ENCODE results near the gene MTA1.

MTA1 gene

DNA sequence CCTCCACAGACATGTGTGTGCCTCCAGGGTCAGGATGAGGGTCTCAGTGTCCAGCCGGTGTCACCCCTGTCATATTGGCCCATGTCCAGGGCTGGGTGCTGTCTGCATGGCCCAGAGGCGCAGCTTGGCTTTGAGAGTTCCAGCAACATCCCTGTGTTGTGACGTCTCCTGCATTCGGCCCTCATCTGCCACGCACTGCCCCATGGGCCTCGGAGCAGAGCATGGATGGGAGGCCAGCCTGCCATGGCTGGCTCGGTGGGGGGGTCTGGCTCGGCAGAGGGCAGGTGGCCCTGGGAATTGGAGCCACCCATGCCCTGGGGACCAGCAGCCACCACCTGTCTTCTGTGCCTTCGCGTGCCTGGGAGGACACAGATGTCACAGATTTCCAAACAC, 32.1 kb upstream of the MTA1 start:
- DNase-seq (ENCODE audit: low spot score) = no peak

DNA sequence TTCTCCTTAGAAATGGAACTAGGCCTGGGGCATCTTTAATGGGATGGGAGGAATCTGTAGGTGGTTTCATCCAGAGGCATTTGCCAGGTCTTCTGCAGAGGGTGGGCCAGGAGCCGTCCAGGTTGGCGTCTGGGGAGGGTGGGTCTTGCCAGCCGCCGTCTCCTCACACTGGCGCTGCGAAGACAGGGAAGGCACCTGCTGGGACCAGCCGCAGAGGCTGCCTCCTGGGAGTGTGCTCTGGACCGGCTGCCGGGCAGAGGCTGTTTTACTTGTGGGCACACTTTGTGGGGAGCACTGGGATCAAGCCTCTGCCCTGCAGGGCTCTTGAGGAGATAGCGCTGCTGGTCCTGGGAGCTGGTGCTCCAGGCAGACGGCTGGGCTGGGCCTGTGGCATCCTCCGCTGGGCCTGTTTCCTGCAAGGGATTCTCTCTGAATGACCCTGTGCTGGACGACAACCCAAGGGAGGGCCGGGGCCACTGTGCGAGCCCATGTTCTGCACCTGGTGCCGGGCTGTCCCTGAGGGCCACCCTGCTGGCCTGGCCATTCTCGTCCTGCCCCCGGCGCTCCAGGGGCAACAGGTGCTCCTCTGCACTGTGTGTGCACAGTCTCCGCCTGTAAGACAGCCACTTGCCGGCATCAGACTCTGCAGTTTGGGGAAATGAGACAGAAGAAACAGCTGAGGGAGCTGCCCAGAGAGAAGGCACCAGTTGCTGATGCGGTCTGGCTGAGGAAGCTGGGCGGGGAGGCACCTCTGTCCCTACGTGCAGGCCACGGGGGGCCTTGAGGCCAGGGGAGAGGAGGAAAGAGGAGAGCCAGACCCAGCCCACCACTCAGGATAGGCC, 31.3 kb upstream of the MTA1 start:
- no peak for DNase-seq (ENCODE audit: low spot score)

DNA sequence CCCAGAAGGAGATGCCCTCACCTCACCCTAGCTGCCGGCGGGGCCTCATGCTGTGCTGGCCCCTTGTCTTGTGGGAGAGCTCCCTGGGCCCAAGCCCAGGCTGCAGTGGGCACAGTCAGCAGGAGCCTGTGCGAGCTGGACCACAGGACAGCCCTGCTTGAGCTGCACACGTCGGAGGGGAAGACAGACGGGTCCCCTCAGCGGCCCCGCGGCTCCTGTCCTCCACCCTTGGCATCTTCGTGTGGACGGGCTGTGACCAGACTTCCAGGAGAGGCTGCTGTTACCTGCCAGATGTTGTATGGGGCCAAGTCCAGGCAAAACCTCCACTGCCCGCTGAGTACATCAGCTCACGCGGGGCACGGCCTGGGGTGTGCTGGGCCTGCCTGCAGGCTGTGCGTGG, 30.7 kb upstream of the MTA1 start:
- no peak for DNase-seq (ENCODE audit: low spot score)

- no peak for DNase-seq (ENCODE audit: low spot score)
These were observed 30.1 kb upstream of the MTA1 start for GRCh38 chr14:105389534-105389933.

DNA sequence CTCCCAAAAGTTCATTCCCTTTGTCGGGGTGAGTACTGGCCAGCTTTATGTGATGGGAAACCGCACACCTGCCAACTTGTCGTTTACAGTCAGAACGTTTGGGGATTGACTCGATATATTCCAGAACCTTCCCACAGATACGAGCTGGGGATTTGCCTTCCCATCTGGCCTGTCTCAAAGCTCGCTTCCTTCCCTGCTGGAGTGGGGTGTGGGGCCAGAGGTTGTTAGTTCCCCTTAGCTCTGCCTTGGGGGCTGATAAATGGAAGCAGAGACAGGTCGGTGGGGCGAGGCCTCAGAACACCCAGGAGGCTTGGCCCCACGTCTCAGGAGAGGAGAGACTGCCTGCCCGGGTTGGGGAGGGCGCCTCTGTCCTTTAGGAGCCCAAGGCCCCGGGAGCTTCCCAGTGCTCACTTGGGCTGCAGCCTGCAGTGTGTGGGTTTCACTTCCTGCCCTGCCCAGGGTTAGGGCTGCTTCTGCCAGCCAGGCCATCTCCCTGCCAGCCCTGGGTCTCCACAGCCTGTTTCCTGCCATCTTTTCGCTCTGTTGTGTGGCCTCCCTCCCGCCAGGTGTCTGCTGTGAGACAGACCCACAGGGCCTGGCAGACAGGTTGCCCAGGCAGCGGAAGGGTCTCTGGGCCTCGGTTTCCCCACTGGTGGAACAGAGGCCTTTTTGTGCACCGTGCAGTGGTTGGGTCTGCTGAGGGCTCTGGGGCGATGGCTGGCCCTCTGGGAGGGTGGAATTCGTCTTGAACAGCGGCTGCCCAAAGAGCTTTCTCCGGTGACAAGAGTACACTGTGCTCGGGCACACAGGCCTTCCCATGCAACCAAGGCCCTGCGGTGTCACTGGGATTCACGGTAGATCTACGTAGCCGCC, 29.4 kb upstream of the MTA1 start:
- DNase-seq (ENCODE audit: low spot score) = no peak

DNA sequence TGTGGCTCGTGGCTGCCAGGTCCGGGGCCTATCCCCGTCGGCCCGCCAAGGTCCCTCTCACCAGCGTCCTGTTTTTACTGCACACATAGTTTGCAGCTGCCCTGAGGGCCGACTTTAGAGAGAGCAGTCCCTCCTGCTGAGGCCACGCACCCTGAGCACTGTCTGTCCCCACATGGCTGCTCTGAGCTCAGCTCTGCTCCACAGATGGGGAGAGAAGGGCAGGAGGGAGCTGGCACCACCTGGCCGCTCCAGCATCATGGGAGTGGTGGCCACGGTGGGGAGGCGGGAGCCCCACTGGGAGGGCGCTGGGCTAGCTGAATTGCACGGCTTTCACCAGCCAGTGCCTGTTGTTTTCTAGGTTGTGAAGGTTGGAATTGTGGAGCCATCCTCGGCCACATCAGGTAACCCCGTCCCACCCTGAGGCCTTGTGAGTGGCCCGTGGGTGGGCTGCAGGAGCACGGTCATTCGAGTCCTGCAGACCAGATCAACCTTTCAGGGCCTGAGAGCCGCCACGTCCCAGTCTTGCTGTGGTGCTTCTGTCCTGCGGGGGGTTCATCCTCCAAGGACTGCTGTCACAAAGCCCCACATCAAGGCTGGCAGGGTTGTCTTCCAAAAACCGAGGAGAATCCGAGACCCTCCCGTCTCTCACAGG, 28.7 kb upstream of the MTA1 start:
- no peak for DNase-seq (ENCODE audit: low spot score)

- DNase-seq (ENCODE audit: low spot score) = no peak
These were observed 28.1 kb upstream of the MTA1 start for GRCh38 chr14:105391541-105391940.

- no peak for DNase-seq (ENCODE audit: low spot score)
These were observed 27.2 kb upstream of the MTA1 start for GRCh38 chr14:105392131-105393090.

DNA sequence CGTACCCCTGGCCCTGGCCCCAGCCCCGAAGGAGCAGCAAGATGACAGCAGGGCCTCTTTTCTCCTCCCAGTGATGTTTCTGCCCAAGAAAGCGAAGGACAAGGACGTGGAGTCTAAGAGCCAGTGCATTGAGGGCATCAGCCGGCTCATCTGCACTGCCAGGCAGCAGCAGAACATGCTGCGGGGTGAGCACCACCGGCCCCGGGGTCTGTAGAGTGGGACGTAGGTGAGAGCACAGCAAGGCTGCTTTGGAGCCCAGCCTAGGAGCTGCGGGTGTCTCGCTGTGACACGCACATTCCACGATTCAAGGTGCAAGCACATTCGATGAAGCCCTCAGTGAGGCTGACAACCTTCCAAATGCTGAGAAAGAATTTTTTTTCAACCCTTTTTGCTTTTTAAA, 26.5 kb upstream of the MTA1 start:
- DNase-seq (ENCODE audit: low spot score) = no peak

DNA sequence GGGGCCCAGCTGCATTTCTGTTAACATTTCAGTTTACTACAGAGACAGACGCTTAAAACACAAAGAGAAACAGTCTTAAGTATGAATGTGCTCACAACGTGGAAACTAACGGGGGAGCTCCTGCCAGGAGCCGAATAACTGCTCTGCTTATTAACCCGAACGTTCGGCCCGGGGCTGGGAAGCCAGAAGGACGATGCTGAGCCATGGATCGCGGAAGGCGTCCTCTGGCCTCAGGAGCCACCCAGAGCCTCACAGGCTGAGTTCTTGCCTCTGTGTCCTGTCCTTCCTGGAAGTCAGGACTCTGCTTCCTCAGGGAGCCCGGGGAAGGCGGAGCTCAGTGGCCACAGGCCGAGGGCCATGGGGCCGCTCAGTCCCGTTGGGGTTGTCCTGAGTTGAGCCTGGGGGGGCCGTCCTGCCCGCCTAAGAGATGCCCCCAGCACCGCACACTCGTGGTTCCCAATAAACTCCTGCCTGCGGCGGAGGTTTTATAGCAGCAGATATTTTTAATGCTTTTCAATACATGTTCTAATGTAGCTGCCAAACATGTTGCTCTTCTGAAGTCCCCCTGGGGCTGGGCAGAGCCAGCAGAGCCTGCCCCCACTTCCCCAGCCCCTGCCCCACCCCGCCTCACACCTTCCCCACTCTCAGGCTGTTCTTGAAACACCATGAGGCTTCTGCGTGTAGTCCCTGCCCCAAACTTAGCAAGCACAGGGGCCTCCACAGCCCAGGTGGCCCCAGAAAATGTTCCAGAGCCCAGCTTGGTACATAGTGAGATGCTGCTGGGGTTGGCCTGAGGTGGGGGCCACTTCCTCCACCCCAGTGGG, 24.7 kb upstream of the MTA1 start:
- DNase-seq (ENCODE audit: low spot score) = no peak

DNA sequence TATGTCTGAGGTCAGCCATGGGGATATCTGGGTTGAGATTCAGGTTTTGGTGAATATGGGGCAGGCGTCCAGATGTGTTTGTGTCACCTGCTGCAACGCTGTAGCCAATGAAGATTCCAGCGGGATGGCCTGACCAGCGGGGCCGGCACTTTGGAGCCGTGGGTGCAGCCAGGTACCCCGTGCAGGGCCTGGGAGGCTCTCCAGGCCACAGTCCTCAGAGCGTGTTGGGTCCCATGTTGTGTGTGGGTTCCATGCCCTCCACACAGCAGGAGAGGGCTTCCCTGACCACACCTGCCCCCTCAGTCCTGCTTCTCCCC, 24.1 kb upstream of the MTA1 start:
- no peak for DNase-seq (ENCODE audit: low spot score)

GRCh38 chr14:105397350-105397931, 22.2 kb upstream of the MTA1 start:
- no peak for DNase-seq (ENCODE audit: low spot score)

DNA sequence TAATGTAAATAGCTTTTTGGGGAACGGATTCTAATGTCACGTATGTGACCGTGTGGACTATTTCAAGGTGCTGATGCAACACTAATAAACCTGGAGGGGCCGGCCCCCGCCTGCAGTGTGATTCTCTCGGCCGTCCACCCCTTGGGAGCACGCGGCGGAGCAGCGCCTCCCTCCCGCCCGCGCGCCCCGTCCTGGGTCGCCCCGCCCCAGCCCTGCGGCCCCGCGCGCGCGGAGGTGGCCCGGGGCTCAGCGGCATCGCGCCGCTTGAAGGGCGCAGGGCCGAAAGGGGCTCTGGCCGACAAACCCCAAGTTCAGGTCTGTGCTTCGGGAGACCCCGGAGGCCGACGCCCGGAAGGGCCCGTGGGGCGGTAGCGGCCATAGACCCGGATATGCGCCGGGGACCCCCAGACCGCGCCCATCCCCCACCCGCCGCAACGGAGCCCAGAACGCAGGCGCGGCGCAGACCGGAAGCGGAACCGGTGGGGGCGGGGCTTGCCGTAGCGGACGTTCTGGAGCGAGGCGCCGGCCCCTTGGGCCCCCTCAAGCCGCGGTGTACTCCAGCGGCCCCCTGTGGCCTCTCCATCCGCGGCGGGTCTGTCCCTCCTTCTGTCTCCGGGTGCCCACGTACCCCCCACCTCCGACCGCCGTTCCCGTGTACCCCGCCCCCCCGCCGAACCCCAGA, 21.4 kb upstream of the MTA1 start, which contains the start of gene TEX22:
TEX22 (plus strand) TSS at position 495 of the 682 bp plus-strand sequence. CDS start 803 bp downstream, outside the sequence.
- peak; percentile 97 for DNase-seq (ENCODE audit: low spot score)

DNA sequence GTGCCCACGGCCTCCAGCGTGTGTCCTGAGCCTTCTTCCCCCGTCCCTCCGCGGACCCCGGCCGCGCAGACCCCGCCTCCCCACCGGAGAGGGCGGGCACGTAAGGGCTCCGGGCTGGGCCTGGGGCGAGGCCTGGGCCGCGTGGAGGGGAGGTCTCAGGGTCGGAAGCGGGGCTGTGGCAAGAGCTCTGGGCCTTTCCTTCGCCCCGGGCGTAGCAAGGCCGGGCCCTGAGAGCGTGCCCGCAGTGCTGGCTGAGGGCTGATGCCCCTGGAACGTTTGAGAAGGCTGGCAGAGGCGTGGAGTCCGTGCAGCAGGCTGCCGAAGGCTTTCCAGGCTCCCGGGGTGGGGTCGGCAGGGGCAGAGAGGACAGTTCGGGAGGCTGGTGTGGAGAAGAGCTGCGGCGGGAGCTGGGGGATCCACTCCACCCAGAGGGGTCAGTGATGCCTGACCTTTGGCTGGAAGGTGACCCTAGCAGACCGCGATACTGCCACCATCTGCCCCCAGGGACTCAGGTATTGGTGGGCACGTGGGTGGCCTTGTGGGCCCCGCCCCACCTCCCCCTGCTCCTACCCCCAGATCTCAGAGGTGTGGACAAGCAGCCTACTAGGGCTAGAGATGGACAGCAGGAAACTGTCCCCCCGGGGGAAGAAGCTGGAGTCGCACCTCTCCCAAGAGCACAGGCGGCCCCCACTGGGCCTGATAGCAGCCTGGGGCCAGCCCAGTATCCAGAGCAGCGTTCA, 20.7 kb upstream of the MTA1 start:
- no peak for DNase-seq (ENCODE audit: low spot score)

DNA sequence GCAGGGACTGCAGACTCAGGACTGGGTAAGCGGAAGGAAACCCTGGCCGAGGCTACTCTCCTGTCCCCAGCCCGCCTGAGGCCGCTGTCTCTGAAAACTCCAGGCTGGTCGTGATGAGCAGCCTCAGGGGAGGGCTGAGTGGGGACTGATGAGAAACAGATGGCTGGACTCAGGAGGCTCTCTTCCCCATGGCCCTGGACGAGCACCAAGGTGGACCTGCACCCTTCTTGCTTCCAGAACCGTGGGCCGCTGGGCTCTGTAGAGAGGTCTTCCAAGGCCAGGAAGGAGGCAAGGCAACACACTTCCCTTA, 20.2 kb upstream of the MTA1 start:
- no peak for DNase-seq (ENCODE audit: low spot score)

DNA sequence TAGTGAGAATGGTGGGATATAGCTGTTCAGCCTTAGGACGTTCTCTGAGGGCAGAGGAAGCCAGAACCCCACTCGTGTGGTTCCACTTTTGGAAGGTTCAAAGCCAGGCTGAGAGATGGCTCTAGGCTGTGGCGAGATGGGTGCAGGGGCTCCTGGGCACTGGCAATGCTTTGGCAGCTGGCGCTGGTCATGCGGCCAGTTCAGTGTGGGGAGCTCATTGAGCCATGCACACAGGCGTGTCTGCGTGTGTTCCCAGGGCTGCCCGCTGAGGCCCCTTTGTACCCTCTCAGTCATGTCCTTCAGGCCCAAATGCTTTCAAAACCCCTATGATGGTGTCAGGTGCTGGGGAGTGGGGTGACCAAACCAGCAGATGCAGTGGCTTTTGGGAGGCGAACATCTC, 19.6 kb upstream of the MTA1 start:
- DNase-seq (ENCODE audit: low spot score) = no peak

- DNase-seq (ENCODE audit: low spot score) = no peak
These were observed 17.9 kb upstream of the MTA1 start for GRCh38 chr14:105401699-105402098.

- no peak for DNase-seq (ENCODE audit: low spot score)
These were observed 11.0 kb upstream of the MTA1 start for GRCh38 chr14:105408592-105408991.

DNA sequence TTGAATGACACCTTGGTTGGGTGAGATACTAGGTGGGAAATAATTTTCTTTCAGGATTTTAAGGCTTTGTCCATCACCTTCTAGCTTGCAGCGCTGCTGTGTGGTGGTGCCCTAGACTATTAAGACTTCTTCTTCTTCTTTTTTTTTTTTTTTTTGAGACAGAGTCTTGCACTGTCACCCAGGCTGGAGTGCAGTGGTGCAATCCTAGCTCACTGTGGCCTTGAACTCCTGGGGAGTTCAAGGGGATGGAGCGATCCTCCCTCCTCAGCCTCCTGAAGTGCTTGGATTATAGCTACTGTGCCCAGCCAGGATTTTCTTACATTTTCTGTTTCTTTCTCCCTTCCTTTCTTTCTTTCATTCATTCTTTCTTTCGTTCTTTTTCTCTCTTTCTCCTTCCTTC, 10.3 kb upstream of the MTA1 start:
- no peak for DNase-seq (ENCODE audit: low spot score)

Data from AG08396 (cell line).